K562 (cell line): ENCODE data around the gene HYAL3. TPM values are rescaled to one million over a fixed set of nuclear protein-coding genes. Genes with fewer than 3 reads are reported as not detected.

Experiments used
- CBFA2T2 ChIP-seq: fragments of 450-650 bp; conservative IDR thresholded peaks from 2 replicates; pipeline ENCODE4 v1.6.1; 2017; ENCODE audit warnings: mild to moderate bottlenecking
- CBX3 ChIP-seq, 2 experiments: IDR thresholded peaks; 1 replicate in 1 of 2; 2 replicates in 1 of 2; pipeline ENCODE4 v1.6.1; 2012; ENCODE audit warnings: inconsistent platforms in 2 of 2, low read length in 2 of 2, borderline replicate concordance in 1 of 2, control low read depth in 1 of 2
- CHD2 ChIP-seq: IDR thresholded peaks from 2 replicates; pipeline ENCODE4 v1.6.1; 2011; ENCODE audit warnings: low read depth, low read length
- CREM ChIP-seq: IDR thresholded peaks from 2 replicates; pipeline ENCODE4 v1.6.1; 2014; ENCODE audit warnings: antibody characterized with exemption, low read depth
- CTBP1 ChIP-seq: fragments of 450-650 bp; IDR thresholded peaks from 2 replicates; pipeline ENCODE4 v1.6.1; 2016; ENCODE audit warnings: borderline replicate concordance
- ETV1 ChIP-seq: fragments of 450-650 bp; conservative IDR thresholded peaks from 2 replicates; pipeline ENCODE4 v1.6.1; 2016; ENCODE audit warnings: missing genetic modification characterization, control low read depth, low read depth, missing compliant biosample characterization
- HCFC1 ChIP-seq: IDR thresholded peaks from 2 replicates; pipeline ENCODE4 v1.6.1; 2012; ENCODE audit warnings: low read depth, low read length, improper control_type of control experiment
- NBN ChIP-seq: fragments of 450-650 bp; IDR thresholded peaks from 2 replicates; pipeline ENCODE4 v1.6.1; 2016; ENCODE audit warnings: low read depth, mild to moderate bottlenecking
- PHB ChIP-seq: fragments of 250-450 bp; sonication (Bioruptor Pico); IDR thresholded peaks from 2 replicates; pipeline ENCODE4 v1.5.0; 2021
- TGIF2 ChIP-seq: sonication (generic); formaldehyde crosslinking; IDR thresholded peaks from 2 replicates; pipeline ENCODE4 v1.8.1; 2022; ENCODE audit warnings: mild to moderate bottlenecking, missing genetic modification reagents, moderate library complexity
- ZC3H8 ChIP-seq: fragments of 450-650 bp; IDR thresholded peaks from 2 replicates; pipeline ENCODE4 v1.6.1; 2017
- ZNF263 ChIP-seq: sonication (generic); formaldehyde crosslinking; IDR thresholded peaks from 2 replicates; pipeline ENCODE4 v1.8.0; 2022; ENCODE audit warnings: mild to moderate bottlenecking, missing genetic modification reagents, borderline replicate concordance
- ZNF274 ChIP-seq: IDR thresholded peaks from 2 replicates; pipeline ENCODE4 v1.6.1; 2011; ENCODE audit warnings: low read depth, mild to moderate bottlenecking, low read length, moderate library complexity, borderline replicate concordance
- ZNF583 ChIP-seq: fragments of 250-450 bp; sonication (Bioruptor Pico); IDR thresholded peaks from 2 replicates; pipeline ENCODE4 v1.4.0; 2020
- polyA plus RNA-seq, 8 experiments: library from polyadenylated mRNA; depleted of rRNA in 4 of 8; stranded (reverse) in 5 of 8; unstranded in 3 of 8; fragments of >200 nt; fragmentation: Nextera tagmentation in 2 of 8; fragmentation: Illumina TruSeq in 1 of 8; extraction: Ambion mirVana in 2 of 8; extraction: Trizol in 1 of 8; gene quantifications; 2 replicates each; pipeline versions ENCODE4 v1.2.1 to v1.2.3, GENCODE V29; 2011 to 2014; ENCODE audit warnings: inconsistent platforms in 1 of 8, missing spikeins in 1 of 8
- total RNA-seq, 7 experiments: library from RNA; depleted of rRNA in 6 of 7; stranded (reverse); fragments of >200 nt in 6 of 7; fragmentation: Illumina TruSeq in 2 of 7; extraction: Trizol in 2 of 7; gene quantifications; 2 replicates each; pipeline versions ENCODE4 v1.2.1 to v1.2.3, GENCODE V29; 2011 to 2021; ENCODE audit warnings: low replicate concordance in 1 of 7
- TF ChIP-seq, protein P1 (sequence below): fragments of 450-650 bp; formaldehyde crosslinking; IDR thresholded peaks from 2 replicates; pipeline ENCODE4 v1.4.0; 2020; ENCODE audit warnings: mild to moderate bottlenecking, moderate library complexity
- TF ChIP-seq, protein P2 (sequence below): fragments of 250-450 bp; sonication (Bioruptor Pico); IDR thresholded peaks from 2 replicates; pipeline ENCODE4 v1.5.0; 2022; ENCODE audit warnings: mild to moderate bottlenecking
- TF ChIP-seq, protein P3 (sequence below), 3 experiments: fragments of 200-800 bp in 1 of 3; fragments of 250-450 bp in 1 of 3; fragments of 450-650 bp in 1 of 3; sonication (Bioruptor Pico) in 1 of 3; sonication (Bioruptor generic) in 1 of 3; formaldehyde crosslinking in 1 of 3; IDR thresholded peaks; 2 replicates each; pipeline versions ENCODE4 v1.6.1 to v1.8.0; 2016 to 2022; ENCODE audit warnings: mild to moderate bottlenecking in 2 of 3, missing genetic modification characterization in 2 of 3, missing compliant biosample characterization in 1 of 3, moderate library complexity in 1 of 3
- TF ChIP-seq, protein P4 (sequence below): conservative IDR thresholded peaks from 2 replicates; pipeline ENCODE4 v1.6.1; 2011; ENCODE audit warnings: low read depth, mild to moderate bottlenecking, low read length; ENCODE audit not compliant: control insufficient read depth
- TF ChIP-seq, protein P5 (sequence below): fragments of 450-650 bp; formaldehyde crosslinking; IDR thresholded peaks from 2 replicates; pipeline ENCODE4 v1.4.0; 2022; ENCODE audit warnings: mild to moderate bottlenecking, moderate library complexity

Gene HYAL3
- total and polyA plus RNA-seq, 9 of the 15 experiments (the other 6 are each of a cell fraction or from before 2014, with no cell fraction given) = 0.38 to 9.1 (median 6.8) TPM

DNA sequence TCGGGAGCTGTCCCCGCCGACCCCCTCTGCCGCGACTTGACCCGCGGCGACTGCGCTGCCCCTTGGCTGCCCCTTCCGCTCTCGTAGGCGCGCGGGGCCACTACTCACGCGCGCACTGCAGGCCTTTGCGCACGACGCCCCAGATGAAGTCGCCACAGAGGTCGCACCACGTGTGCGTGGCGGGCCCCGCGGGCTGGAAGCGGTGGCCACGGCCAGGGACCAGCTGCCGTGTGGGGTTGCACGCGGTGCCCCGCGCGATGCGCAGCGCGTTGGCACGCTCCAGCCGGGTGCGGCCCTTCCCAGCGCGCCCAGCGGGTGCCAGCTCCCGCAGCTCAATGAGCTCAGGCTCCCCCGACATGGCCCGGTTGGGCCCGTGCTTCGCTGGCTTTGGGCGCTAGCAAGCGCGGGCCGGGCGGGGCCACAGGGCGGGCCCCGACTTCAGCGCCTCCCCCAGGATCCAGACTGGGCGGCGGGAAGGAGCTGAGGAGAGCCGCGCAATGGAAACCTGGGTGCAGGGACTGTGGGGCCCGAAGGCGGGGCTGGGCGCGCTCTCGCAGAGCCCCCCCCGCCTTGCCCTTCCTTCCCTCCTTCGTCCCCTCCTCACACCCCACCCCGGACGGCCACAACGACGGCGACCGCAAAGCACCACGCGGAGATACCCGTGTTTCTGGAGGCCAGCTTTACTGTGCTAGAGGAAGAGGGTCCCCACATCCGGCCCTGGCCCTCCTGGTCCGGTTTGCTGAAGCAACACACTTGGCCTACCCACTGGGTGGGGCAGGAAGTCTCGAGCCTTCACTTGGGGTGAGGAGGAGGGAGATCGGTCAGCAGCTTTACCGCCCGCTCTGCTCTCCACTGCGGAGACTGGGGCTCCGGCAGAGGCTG, 41.5 kb upstream of the HYAL3 start, which contains the start of gene RASSF1 (continued):
- TF ChIP-seq, protein P1, sequence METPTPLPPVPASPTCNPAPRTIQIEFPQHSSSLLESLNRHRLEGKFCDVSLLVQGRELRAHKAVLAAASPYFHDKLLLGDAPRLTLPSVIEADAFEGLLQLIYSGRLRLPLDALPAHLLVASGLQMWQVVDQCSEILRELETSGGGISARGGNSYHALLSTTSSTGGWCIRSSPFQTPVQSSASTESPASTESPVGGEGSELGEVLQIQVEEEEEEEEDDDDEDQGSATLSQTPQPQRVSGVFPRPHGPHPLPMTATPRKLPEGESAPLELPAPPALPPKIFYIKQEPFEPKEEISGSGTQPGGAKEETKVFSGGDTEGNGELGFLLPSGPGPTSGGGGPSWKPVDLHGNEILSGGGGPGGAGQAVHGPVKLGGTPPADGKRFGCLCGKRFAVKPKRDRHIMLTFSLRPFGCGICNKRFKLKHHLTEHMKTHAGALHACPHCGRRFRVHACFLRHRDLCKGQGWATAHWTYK (CRISPR knock-in tag) = no peak
- TF ChIP-seq, protein P2, sequence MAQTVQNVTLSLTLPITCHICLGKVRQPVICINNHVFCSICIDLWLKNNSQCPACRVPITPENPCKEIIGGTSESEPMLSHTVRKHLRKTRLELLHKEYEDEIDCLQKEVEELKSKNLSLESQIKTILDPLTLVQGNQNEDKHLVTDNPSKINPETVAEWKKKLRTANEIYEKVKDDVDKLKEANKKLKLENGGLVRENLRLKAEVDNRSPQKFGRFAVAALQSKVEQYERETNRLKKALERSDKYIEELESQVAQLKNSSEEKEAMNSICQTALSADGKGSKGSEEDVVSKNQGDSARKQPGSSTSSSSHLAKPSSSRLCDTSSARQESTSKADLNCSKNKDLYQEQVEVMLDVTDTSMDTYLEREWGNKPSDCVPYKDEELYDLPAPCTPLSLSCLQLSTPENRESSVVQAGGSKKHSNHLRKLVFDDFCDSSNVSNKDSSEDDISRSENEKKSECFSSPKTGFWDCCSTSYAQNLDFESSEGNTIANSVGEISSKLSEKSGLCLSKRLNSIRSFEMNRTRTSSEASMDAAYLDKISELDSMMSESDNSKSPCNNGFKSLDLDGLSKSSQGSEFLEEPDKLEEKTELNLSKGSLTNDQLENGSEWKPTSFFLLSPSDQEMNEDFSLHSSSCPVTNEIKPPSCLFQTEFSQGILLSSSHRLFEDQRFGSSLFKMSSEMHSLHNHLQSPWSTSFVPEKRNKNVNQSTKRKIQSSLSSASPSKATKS = no peak
- TF ChIP-seq, protein P3, sequence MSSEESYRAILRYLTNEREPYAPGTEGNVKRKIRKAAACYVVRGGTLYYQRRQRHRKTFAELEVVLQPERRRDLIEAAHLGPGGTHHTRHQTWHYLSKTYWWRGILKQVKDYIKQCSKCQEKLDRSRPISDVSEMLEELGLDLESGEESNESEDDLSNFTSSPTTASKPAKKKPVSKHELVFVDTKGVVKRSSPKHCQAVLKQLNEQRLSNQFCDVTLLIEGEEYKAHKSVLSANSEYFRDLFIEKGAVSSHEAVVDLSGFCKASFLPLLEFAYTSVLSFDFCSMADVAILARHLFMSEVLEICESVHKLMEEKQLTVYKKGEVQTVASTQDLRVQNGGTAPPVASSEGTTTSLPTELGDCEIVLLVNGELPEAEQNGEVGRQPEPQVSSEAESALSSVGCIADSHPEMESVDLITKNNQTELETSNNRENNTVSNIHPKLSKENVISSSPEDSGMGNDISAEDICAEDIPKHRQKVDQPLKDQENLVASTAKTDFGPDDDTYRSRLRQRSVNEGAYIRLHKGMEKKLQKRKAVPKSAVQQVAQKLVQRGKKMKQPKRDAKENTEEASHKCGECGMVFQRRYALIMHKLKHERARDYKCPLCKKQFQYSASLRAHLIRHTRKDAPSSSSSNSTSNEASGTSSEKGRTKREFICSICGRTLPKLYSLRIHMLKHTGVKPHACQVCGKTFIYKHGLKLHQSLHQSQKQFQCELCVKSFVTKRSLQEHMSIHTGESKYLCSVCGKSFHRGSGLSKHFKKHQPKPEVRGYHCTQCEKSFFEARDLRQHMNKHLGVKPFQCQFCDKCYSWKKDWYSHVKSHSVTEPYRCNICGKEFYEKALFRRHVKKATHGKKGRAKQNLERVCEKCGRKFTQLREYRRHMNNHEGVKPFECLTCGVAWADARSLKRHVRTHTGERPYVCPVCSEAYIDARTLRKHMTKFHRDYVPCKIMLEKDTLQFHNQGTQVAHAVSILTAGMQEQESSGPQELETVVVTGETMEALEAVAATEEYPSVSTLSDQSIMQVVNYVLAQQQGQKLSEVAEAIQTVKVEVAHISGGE (CRISPR knock-in tag; IDR thresholded peaks at IDR 0.05) = 0 out of 6 replicates have a peak, but pooled peaks of 2 of the 3 experiments have one; percentile 43 to 50
- no peak for TF ChIP-seq CBFA2T2
- no peak for TF ChIP-seq CREM
- TF ChIP-seq ZNF583 = no peak
- TF ChIP-seq, protein P4, sequence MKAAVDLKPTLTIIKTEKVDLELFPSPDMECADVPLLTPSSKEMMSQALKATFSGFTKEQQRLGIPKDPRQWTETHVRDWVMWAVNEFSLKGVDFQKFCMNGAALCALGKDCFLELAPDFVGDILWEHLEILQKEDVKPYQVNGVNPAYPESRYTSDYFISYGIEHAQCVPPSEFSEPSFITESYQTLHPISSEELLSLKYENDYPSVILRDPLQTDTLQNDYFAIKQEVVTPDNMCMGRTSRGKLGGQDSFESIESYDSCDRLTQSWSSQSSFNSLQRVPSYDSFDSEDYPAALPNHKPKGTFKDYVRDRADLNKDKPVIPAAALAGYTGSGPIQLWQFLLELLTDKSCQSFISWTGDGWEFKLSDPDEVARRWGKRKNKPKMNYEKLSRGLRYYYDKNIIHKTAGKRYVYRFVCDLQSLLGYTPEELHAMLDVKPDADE = no peak
- TF ChIP-seq HCFC1 = no peak
- TF ChIP-seq CHD2 = no peak
- TF ChIP-seq CTBP1 = peak; percentile 14; the same call in 1 of the 2 replicates
- TF ChIP-seq NBN = no peak
- peak; percentile 62 for TF ChIP-seq ETV1 (tag)
- TF ChIP-seq CBX3 (IDR thresholded peaks at IDR 0.05; ENCODE audit: borderline replicate concordance in 1 of 2, low read length in 2 of 2) = no peak
- TF ChIP-seq ZC3H8 = no peak
- no peak for TF ChIP-seq TGIF2 (CRISPR knock-in tag)
- no peak for TF ChIP-seq PHB (CRISPR knock-in tag)
- peak; percentile 95 for TF ChIP-seq ZNF263 (CRISPR knock-in tag)
- TF ChIP-seq, protein P5, sequence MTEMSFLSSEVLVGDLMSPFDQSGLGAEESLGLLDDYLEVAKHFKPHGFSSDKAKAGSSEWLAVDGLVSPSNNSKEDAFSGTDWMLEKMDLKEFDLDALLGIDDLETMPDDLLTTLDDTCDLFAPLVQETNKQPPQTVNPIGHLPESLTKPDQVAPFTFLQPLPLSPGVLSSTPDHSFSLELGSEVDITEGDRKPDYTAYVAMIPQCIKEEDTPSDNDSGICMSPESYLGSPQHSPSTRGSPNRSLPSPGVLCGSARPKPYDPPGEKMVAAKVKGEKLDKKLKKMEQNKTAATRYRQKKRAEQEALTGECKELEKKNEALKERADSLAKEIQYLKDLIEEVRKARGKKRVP (CRISPR knock-in tag) = no peak
- TF ChIP-seq ZNF274 = no peak
